HEK293 (cell line): ENCODE data around the gene UROD.
A peak's percentile ranks its signal among the peaks of the same experiment; 100 is the strongest.

ENCODE experiments used
- CTCF ChIA-PET: fragments of 350-600 bp; formaldehyde crosslinking; extraction: SDS; loops from one replicate; lab custom pipeline; 2021; ENCODE audit warnings: antibody characterized with exemption; lab: Yijun Ruan, JAX
- POLR2A ChIA-PET: fragments of 300-600 bp; formaldehyde crosslinking; extraction: SDS; loops from one replicate; lab custom pipeline; 2020; ENCODE audit warnings: antibody characterized with exemption, inconsistent platforms; lab: Yijun Ruan, JAX
- H3K27ac ChIP-seq: fragments of 200-500 bp; sonication (Bioruptor generic); 2 replicates; pipeline ENCODE4 v1.5.1; 2014; ENCODE audit warnings: low read depth, low read length, control low read depth, inconsistent platforms; ENCODE audit errors: extremely low read depth
- H3K36me3 ChIP-seq, 2 experiments: fragments of 200-500 bp in 1 of 2; sonication (Bioruptor generic) in 1 of 2; 1 replicate in 1 of 2; 2 replicates in 1 of 2; pipeline ENCODE4 v1.5.1; 2014 to 2017; ENCODE audit warnings: inconsistent platforms in 2 of 2, low read length in 2 of 2; ENCODE audit not compliant: control insufficient read depth in 2 of 2, insufficient read depth in 1 of 2
- H3K4me1 ChIP-seq: fragments of 200-500 bp; sonication (Bioruptor generic); 2 replicates; pipeline ENCODE4 v1.5.1; 2014; ENCODE audit warnings: mild to moderate bottlenecking, low read length, inconsistent platforms; ENCODE audit not compliant: control insufficient read depth, insufficient read depth
- H3K4me3 ChIP-seq: 2 replicates; pipeline ENCODE4 v1.5.1; 2011; ENCODE audit warnings: low read depth, mild to moderate bottlenecking, control low read depth, low read length, moderate library complexity
- H3K9me3 ChIP-seq: fragments of 200-500 bp; sonication (Bioruptor generic); 2 replicates; pipeline ENCODE4 v1.5.1; 2014; ENCODE audit warnings: low read depth, low read length, inconsistent platforms; ENCODE audit not compliant: control insufficient read depth, insufficient read depth
- GLI2 ChIP-seq: fragments of 450-650 bp; formaldehyde crosslinking; IDR thresholded peaks from 2 replicates; pipeline ENCODE4; 2017; ENCODE audit warnings: missing biosample characterization, missing genetic modification characterization, low read depth, borderline replicate concordance
- HOXA7 ChIP-seq: sonication (generic); formaldehyde crosslinking; IDR thresholded peaks from 2 replicates; pipeline ENCODE4 v1.8.1; 2022; ENCODE audit warnings: missing genetic modification reagents, borderline replicate concordance
- HOXD13 ChIP-seq: sonication (generic); formaldehyde crosslinking; IDR thresholded peaks from 2 replicates; pipeline ENCODE4 v1.8.0; 2022; ENCODE audit warnings: missing genetic modification reagents, borderline replicate concordance
- OSR2 ChIP-seq: fragments of 450-650 bp; formaldehyde crosslinking; IDR thresholded peaks from 2 replicates; pipeline ENCODE4 v1.5.1; 2016; ENCODE audit warnings: missing biosample characterization, missing genetic modification characterization
- SALL2 ChIP-seq: fragments of 450-650 bp; formaldehyde crosslinking; IDR thresholded peaks from 2 replicates; pipeline ENCODE4 v1.5.0; 2017; ENCODE audit warnings: missing biosample characterization, mild to moderate bottlenecking, missing genetic modification characterization, borderline replicate concordance
- SP3 ChIP-seq: fragments of 450-650 bp; formaldehyde crosslinking; IDR thresholded peaks from 2 replicates; pipeline ENCODE4 v1.5.1; 2016; ENCODE audit warnings: missing biosample characterization, missing genetic modification characterization
- WT1 ChIP-seq: fragments of 450-650 bp; formaldehyde crosslinking; IDR thresholded peaks from 2 replicates; pipeline ENCODE4 v1.5.1; 2016; ENCODE audit warnings: missing biosample characterization, missing genetic modification characterization
- ZFHX2 ChIP-seq: fragments of 450-650 bp; formaldehyde crosslinking; conservative IDR thresholded peaks from 2 replicates; pipeline ENCODE4 v1.5.1; 2016; ENCODE audit warnings: missing biosample characterization, missing genetic modification characterization
- ZFP69B ChIP-seq: fragments of 450-650 bp; formaldehyde crosslinking; IDR thresholded peaks from 2 replicates; pipeline ENCODE4 v1.5.1; 2016; ENCODE audit warnings: missing biosample characterization, missing genetic modification characterization
- ZNF10 ChIP-seq: fragments of 450-650 bp; formaldehyde crosslinking; IDR thresholded peaks from 2 replicates; pipeline ENCODE4 v1.5.1; 2017; ENCODE audit warnings: missing biosample characterization, missing genetic modification characterization
- ZNF169 ChIP-seq: fragments of 450-650 bp; formaldehyde crosslinking; IDR thresholded peaks from 2 replicates; pipeline ENCODE4 v1.5.1; 2016; ENCODE audit warnings: missing biosample characterization, missing genetic modification characterization
- ZNF274 ChIP-seq, 2 experiments: fragments of 200-500 bp in 1 of 2; fragments of 450-650 bp in 1 of 2; sonication (Bioruptor generic) in 1 of 2; formaldehyde crosslinking in 1 of 2; IDR thresholded peaks; 2 replicates each; pipeline versions ENCODE4 v1.5.1 to v1.6.1; 2014 to 2016; ENCODE audit warnings: borderline replicate concordance in 1 of 2, inconsistent platforms in 1 of 2, low read length in 1 of 2, missing biosample characterization in 1 of 2, missing genetic modification characterization in 1 of 2
- ZNF335 ChIP-seq: fragments of 450-650 bp; formaldehyde crosslinking; conservative IDR thresholded peaks from 2 replicates; pipeline ENCODE4 v1.5.1; 2016; ENCODE audit warnings: missing biosample characterization, missing genetic modification characterization
- ZNF341 ChIP-seq: fragments of 450-650 bp; formaldehyde crosslinking; IDR thresholded peaks from 2 replicates; pipeline ENCODE4; 2016; ENCODE audit warnings: low read depth, missing biosample characterization, missing genetic modification characterization
- ZNF354C ChIP-seq: fragments of 450-650 bp; formaldehyde crosslinking; IDR thresholded peaks from 2 replicates; pipeline ENCODE4 v1.5.1; 2016; ENCODE audit warnings: missing biosample characterization, missing genetic modification characterization, low read depth, borderline replicate concordance
- ZNF391 ChIP-seq: fragments of 450-650 bp; formaldehyde crosslinking; IDR thresholded peaks from 2 replicates; pipeline ENCODE4 v1.5.1; 2016; ENCODE audit warnings: low read depth, missing biosample characterization, missing genetic modification characterization, borderline replicate concordance
- ZNF510 ChIP-seq: fragments of 450-650 bp; formaldehyde crosslinking; IDR thresholded peaks from 2 replicates; pipeline ENCODE4 v1.5.1; 2018; ENCODE audit warnings: mild to moderate bottlenecking, missing genetic modification characterization, missing biosample characterization; ENCODE audit not compliant: insufficient replicate concordance
- ZNF530 ChIP-seq: fragments of 450-650 bp; formaldehyde crosslinking; IDR thresholded peaks from 2 replicates; pipeline ENCODE4 v1.5.1; 2016; ENCODE audit warnings: low read depth, missing biosample characterization, missing genetic modification characterization
- ZNF585B ChIP-seq: fragments of 450-650 bp; formaldehyde crosslinking; IDR thresholded peaks from 2 replicates; pipeline ENCODE4 v1.5.1; 2016; ENCODE audit warnings: missing biosample characterization, missing genetic modification characterization
- ZXDB ChIP-seq: fragments of 450-650 bp; formaldehyde crosslinking; IDR thresholded peaks from 2 replicates; pipeline ENCODE4 v1.5.1; 2016; ENCODE audit warnings: missing biosample characterization, missing genetic modification characterization
- TF ChIP-seq, protein P1 (sequence below): fragments of 450-650 bp; formaldehyde crosslinking; IDR thresholded peaks from 2 replicates; pipeline ENCODE4 v1.5.1; 2016; ENCODE audit warnings: missing biosample characterization, missing genetic modification characterization
- TF ChIP-seq, protein P2 (sequence below): fragments of 450-650 bp; IDR thresholded peaks from 2 replicates; pipeline ENCODE4 v1.5.1; 2018; ENCODE audit warnings: missing biosample characterization, mild to moderate bottlenecking, missing genetic modification characterization
- TF ChIP-seq, protein P3 (sequence below): fragments of 450-650 bp; formaldehyde crosslinking; IDR thresholded peaks from 2 replicates; pipeline ENCODE4 v1.5.1; 2016; ENCODE audit warnings: missing biosample characterization, missing genetic modification characterization, borderline replicate concordance
- TF ChIP-seq, protein P4 (sequence below): fragments of 450-650 bp; formaldehyde crosslinking; IDR thresholded peaks from 2 replicates; pipeline ENCODE4 v1.5.1; 2017; ENCODE audit warnings: missing biosample characterization, mild to moderate bottlenecking, missing genetic modification characterization, moderate library complexity
- TF ChIP-seq, protein P5 (sequence below): sonication (generic); formaldehyde crosslinking; IDR thresholded peaks from 2 replicates; pipeline ENCODE4 v1.8.1; 2022; ENCODE audit warnings: mild to moderate bottlenecking, moderate library complexity, missing genetic modification reagents
- TF ChIP-seq, protein P6 (sequence below): fragments of 450-650 bp; IDR thresholded peaks from 2 replicates; pipeline ENCODE4 v1.5.1; 2018; ENCODE audit warnings: missing biosample characterization, missing genetic modification characterization

Gene UROD

DNA sequence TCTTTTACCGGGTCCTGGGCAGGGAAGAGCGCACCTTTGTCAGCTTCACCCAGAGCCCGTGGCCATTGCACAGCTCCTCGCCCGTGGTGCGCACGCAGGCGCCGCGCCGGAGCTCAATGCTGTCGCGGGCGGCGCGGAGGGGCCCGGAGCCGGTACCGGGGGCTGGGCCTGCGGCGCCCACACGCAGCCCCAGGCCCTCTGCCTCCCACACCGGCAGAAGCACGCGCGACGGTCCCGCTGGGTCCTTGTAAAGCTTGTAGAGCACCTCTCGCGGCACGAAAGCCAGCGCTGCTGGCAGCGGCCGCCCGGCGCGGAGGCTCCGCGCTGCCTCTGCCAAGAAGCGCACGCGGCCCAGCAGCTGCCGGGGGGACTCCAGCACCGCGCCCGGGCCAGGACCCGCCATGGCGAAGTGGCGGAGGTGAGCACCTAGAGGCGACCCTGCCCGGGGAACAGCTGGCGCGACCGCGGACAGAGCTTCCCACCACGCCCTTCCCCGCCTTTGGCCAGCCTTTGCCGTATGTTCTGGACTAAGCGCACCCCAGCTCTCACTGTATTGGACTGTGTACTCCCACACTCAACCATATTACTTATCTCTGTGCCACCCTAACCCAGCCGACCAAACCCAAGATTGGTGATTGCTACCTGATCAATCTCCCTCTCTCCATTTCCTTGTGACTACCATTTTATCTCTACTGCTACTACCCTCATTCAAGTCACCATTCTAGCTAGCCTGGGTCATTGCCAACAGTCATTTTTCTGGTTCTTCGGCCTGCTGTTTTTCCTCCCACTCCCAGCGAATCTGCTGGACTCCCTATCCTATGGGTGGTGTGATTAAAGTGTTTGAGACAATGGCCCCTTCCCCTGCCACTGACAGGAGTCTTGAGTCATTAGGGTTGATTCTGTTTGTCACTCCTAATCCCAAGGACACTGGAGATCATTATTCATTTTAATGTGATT, 921 bp upstream of the UROD start, which contains the start of gene HECTD3:
Gene HECTD3 (minus strand): TSS at position 470 of the 957 bp plus-strand sequence. CDS start 67 bp downstream, at position 403.
- peaks cover 0 to 67% of the 10 kb centered on the region in 2 experiments; a peak in 1 of 3 replicates for H3K36me3 ChIP-seq
- ChIA-PET POLR2A (interaction anchor here (0.5 to 5.7 kb wide), 32 partner anchors 8 to 510 kb away, joined by 3 to 83 read pairs (median 6); partner anchors contain the start of genes BTBD19, CCDC163, EIF2B3 and MMACHC), CTCF (interaction anchor here (0.7 to 12.0 kb wide), 14 partner anchors 10 to 482 kb away, joined by 3 to 304 read pairs (median 4); partner anchors contain the start of genes RNU5D-1 and TESK2)
- peak within 1 kb of the TSS; percentile 84 for H3K4me3 ChIP-seq
- peak within 1 kb of the TSS; percentile 48; the same call in 1 of the 2 replicates for H3K27ac ChIP-seq
- H3K4me1 ChIP-seq: no peaks in the 10 kb centered on the region
- no peaks in the 10 kb centered on the region for H3K9me3 ChIP-seq
- TF ChIP-seq ZNF274 (IDR thresholded peaks at IDR 0.05; ENCODE audit: low read length) (no peak), ZNF274 (tag by site-specific recombination; IDR thresholded peaks at IDR 0.05; ENCODE audit: borderline replicate concordance) (no peak), ZNF169 (tag by site-specific recombination) (no peak), SALL2 (no peak), ZFP69B (tag by site-specific recombination) (no peak), OSR2 (tag by site-specific recombination) (no peak), WT1 (tag by site-specific recombination) (peak; percentile 51; the same call in 1 of the 2 replicates), ZNF335 (tag by site-specific recombination) (0 out of 2 replicates have a peak, but pooled peaks have one; percentile 7), ZNF10 (tag by site-specific recombination) (no peak), ZXDB (tag by site-specific recombination) (0 out of 2 replicates have a peak, but pooled peaks have one; percentile 39), SP3 (peak; percentile 69), ZNF510 (tag by site-specific recombination) (no peak), ZNF354C (tag by site-specific recombination) (no peak), HOXA7 (no peak), ZNF391 (tag by site-specific recombination) (no peak; the same call in 1 of the 2 replicates), ZNF530 (no peak), ZFHX2 (tag by site-specific recombination) (peak; percentile 76), HOXD13 (no peak), GLI2 (tag by site-specific recombination) (no peak), ZNF341 (peak; percentile 73), ZNF585B (tag by site-specific recombination) (no peak)
- TF ChIP-seq, protein P1, sequence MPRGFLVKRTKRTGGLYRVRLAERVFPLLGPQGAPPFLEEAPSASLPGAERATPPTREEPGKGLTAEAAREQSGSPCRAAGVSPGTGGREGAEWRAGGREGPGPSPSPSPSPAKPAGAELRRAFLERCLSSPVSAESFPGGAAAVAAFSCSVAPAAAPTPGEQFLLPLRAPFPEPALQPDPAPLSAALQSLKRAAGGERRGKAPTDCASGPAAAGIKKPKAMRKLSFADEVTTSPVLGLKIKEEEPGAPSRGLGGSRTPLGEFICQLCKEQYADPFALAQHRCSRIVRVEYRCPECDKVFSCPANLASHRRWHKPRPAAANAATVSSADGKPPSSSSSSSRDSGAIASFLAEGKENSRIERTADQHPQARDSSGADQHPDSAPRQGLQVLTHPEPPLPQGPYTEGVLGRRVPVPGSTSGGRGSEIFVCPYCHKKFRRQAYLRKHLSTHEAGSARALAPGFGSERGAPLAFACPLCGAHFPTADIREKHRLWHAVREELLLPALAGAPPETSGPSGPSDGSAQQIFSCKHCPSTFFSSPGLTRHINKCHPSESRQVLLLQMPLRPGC: no peak; the same call in 1 of the 2 replicates
- TF ChIP-seq, protein P2, sequence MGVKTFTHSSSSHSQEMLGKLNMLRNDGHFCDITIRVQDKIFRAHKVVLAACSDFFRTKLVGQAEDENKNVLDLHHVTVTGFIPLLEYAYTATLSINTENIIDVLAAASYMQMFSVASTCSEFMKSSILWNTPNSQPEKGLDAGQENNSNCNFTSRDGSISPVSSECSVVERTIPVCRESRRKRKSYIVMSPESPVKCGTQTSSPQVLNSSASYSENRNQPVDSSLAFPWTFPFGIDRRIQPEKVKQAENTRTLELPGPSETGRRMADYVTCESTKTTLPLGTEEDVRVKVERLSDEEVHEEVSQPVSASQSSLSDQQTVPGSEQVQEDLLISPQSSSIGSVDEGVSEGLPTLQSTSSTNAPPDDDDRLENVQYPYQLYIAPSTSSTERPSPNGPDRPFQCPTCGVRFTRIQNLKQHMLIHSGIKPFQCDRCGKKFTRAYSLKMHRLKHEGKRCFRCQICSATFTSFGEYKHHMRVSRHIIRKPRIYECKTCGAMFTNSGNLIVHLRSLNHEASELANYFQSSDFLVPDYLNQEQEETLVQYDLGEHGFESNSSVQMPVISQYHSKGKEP (tag by site-specific recombination): no peak
- TF ChIP-seq, protein P3, sequence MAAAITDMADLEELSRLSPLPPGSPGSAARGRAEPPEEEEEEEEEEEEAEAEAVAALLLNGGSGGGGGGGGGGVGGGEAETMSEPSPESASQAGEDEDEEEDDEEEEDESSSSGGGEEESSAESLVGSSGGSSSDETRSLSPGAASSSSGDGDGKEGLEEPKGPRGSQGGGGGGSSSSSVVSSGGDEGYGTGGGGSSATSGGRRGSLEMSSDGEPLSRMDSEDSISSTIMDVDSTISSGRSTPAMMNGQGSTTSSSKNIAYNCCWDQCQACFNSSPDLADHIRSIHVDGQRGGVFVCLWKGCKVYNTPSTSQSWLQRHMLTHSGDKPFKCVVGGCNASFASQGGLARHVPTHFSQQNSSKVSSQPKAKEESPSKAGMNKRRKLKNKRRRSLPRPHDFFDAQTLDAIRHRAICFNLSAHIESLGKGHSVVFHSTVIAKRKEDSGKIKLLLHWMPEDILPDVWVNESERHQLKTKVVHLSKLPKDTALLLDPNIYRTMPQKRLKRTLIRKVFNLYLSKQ (tag by site-specific recombination): no peak
- TF ChIP-seq, protein P4, sequence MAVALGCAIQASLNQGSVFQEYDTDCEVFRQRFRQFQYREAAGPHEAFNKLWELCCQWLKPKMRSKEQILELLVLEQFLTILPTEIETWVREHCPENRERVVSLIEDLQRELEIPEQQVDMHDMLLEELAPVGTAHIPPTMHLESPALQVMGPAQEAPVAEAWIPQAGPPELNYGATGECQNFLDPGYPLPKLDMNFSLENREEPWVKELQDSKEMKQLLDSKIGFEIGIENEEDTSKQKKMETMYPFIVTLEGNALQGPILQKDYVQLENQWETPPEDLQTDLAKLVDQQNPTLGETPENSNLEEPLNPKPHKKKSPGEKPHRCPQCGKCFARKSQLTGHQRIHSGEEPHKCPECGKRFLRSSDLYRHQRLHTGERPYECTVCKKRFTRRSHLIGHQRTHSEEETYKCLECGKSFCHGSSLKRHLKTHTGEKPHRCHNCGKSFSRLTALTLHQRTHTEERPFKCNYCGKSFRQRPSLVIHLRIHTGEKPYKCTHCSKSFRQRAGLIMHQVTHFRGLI (tag by site-specific recombination): no peak
- TF ChIP-seq, protein P5, sequence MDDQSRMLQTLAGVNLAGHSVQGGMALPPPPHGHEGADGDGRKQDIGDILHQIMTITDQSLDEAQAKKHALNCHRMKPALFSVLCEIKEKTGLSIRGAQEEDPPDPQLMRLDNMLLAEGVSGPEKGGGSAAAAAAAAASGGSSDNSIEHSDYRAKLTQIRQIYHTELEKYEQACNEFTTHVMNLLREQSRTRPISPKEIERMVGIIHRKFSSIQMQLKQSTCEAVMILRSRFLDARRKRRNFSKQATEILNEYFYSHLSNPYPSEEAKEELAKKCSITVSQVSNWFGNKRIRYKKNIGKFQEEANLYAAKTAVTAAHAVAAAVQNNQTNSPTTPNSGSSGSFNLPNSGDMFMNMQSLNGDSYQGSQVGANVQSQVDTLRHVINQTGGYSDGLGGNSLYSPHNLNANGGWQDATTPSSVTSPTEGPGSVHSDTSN (CRISPR knock-in tag): no peak
- TF ChIP-seq, protein P6, sequence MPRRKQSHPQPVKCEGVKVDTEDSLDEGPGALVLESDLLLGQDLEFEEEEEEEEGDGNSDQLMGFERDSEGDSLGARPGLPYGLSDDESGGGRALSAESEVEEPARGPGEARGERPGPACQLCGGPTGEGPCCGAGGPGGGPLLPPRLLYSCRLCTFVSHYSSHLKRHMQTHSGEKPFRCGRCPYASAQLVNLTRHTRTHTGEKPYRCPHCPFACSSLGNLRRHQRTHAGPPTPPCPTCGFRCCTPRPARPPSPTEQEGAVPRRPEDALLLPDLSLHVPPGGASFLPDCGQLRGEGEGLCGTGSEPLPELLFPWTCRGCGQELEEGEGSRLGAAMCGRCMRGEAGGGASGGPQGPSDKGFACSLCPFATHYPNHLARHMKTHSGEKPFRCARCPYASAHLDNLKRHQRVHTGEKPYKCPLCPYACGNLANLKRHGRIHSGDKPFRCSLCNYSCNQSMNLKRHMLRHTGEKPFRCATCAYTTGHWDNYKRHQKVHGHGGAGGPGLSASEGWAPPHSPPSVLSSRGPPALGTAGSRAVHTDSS: no peak
